ENCODE measurements around the gene LAMC3. TPM values are rescaled to one million over a fixed set of nuclear protein-coding genes. Genes with fewer than 3 reads are reported as not detected.

LAMC3 gene
- total and polyA plus RNA-seq, 4 donors: 14.4 to 24.1 (median 17.8) TPM

DNA sequence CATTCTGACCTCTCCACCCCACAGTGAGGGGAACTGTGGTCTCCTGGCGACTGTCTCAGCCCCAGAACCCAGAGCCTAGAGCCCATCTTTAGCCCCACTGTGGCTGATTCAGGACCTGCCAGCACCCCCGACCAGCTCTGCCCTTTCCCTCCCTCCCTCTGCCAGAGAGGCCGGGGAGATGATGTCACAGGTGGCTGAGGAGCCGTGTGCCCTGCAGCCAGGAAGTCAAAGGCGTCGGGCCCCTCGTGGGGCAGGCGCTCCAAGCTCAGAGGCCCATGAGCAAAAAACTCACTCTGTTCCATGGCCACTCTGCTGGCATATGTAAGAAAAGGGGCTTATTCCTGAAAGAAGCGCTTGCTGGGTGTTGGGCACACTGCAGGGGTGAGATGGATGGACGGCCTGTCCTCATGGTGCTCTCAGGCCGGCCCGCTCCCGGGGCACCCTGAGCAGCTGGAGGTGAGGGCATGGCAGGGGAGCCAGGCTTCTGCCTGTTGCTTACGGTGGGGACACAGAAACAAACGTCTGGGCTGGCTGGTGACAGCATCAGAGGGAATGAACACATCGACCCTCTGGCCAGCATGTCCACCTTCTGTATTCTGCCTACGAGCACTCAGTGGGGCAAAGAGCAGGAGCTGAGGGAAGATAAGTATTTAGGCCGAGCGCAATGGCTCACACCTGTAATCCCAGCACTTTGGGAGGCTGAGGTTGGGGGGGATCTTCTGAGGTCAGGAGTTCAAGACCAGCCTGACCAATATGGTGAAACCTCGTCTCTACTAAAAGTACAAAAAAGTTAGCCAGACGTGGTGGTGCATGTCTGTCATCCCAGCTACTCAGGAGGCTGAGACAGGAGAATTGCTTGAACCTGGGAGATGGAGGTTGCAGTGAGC, 41.1 kb downstream of the LAMC3 start:
- no peak overlapping the region for H3K4me3 ChIP-seq (ENCODE audit: low read depth, low read length)
- H3K4me1 ChIP-seq (ENCODE audit: control insufficient read depth, insufficient read depth, low read length): peaks cover 10% of the 10 kb centered on the region
- WGBS (ENCODE audit: insufficient coverage): 82% methylated on average over 20 of the region's 21 CpGs
- H3K9me3 ChIP-seq (ENCODE audit: control insufficient read depth, insufficient read depth, low read length): no peaks in the 10 kb centered on the region
- no peak for DNase-seq (ENCODE audit: low read depth in 4 of 6, low spot score in 6 of 6)
- H3K27me3 ChIP-seq (ENCODE audit: control insufficient read depth, insufficient read depth, low read length): no peaks in the 10 kb centered on the region
- no peak overlapping the region for H3K27ac ChIP-seq (ENCODE audit: low read depth, low read length)
- H3K36me3 ChIP-seq (ENCODE audit: control insufficient read depth, insufficient read depth, low read length): no peaks in the 10 kb centered on the region

- H3K9me3 ChIP-seq (ENCODE audit: control insufficient read depth, insufficient read depth, low read length): no peaks in the 10 kb centered on the region
- H3K27me3 ChIP-seq (ENCODE audit: control insufficient read depth, insufficient read depth, low read length): no peaks in the 10 kb centered on the region
- no peak overlapping the region for H3K27ac ChIP-seq (ENCODE audit: low read depth, low read length)
- no peaks in the 10 kb centered on the region for H3K36me3 ChIP-seq (ENCODE audit: control insufficient read depth, insufficient read depth, low read length)
- 93% methylated on average over 13 of the region's 17 CpGs for WGBS (ENCODE audit: insufficient coverage)
- H3K4me1 ChIP-seq (ENCODE audit: control insufficient read depth, insufficient read depth, low read length): peaks cover 10% of the 10 kb centered on the region
- H3K4me3 ChIP-seq (ENCODE audit: low read depth, low read length): no peak overlapping the region
- no peak for DNase-seq (ENCODE audit: low read depth in 4 of 6, low spot score in 6 of 6)
These were observed 41.9 kb downstream of the LAMC3 start for GRCh38 chr9:131050831-131051230.

GRCh38 chr9:131051592-131052517, 42.9 kb downstream of the LAMC3 start:
- Histone ChIP-seq H3K9me3 (ENCODE audit: control insufficient read depth, insufficient read depth, low read length) (no peaks in the 10 kb centered on the region), H3K27me3 (ENCODE audit: control insufficient read depth, insufficient read depth, low read length) (no peaks in the 10 kb centered on the region), H3K27ac (ENCODE audit: low read depth, low read length) (no peak overlapping the region), H3K36me3 (ENCODE audit: control insufficient read depth, insufficient read depth, low read length) (no peaks in the 10 kb centered on the region), H3K4me3 (ENCODE audit: low read depth, low read length) (no peak overlapping the region), H3K4me1 (ENCODE audit: control insufficient read depth, insufficient read depth, low read length) (peaks cover 5% of the 10 kb centered on the region)
- no peak for DNase-seq (ENCODE audit: low read depth in 4 of 6, low spot score in 6 of 6)
- WGBS (ENCODE audit: insufficient coverage): 82% methylated on average over 18 of the region's 25 CpGs

- Histone ChIP-seq H3K27me3 (ENCODE audit: control insufficient read depth, insufficient read depth, low read length) (no peaks in the 10 kb centered on the region), H3K36me3 (ENCODE audit: control insufficient read depth, insufficient read depth, low read length) (no peaks in the 10 kb centered on the region), H3K4me1 (ENCODE audit: control insufficient read depth, insufficient read depth, low read length) (peaks cover 8% of the 10 kb centered on the region), H3K4me3 (ENCODE audit: low read depth, low read length) (no peak overlapping the region), H3K9me3 (ENCODE audit: control insufficient read depth, insufficient read depth, low read length) (no peaks in the 10 kb centered on the region), H3K27ac (ENCODE audit: low read depth, low read length) (peak overlapping the region; percentile 25)
- WGBS (ENCODE audit: insufficient coverage): no CpG with 5 or more reads among the region's 3 CpGs
- DNase-seq (ENCODE audit: low read depth in 4 of 6, low spot score in 6 of 6): peak in 2 of 6 donors; percentile 16 to 26
These were observed 44.9 kb downstream of the LAMC3 start for GRCh38 chr9:131053896-131054295.

DNA sequence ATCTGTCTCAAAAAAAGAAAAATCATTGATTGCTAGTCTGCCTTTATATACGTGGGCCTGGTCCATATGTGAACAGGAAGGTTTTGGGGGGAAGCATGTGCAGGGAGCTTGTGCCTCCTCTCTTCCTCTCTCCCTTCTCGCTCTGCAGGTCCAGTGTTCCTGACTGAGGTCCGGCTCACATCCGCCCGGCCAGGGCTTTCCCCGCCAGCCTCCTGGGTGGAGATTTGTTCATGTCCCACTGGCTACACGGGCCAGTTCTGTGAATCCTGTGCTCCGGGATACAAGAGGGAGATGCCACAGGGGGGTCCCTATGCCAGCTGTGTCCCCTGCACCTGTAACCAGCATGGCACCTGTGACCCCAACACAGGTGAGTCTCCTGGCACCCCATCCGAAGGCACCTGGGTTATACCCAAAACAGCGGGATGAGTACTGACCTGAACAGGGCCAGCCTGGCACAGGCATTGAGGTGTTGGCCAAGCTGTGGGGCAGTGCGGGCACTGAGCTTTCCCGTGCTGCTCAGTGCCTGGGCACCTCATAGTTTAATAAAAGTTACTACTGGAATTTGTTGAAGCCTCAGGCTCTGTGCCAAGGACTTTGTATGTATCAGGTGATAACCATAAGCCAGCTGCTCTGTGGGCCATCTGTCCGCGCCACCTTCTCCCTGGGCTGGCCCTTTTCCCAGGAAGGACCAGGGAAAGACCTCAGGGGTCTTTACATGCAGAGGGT, 48.0 kb downstream of the LAMC3 start:
- H3K9me3 ChIP-seq (ENCODE audit: control insufficient read depth, insufficient read depth, low read length): no peaks in the 10 kb centered on the region
- no peaks in the 10 kb centered on the region for H3K36me3 ChIP-seq (ENCODE audit: control insufficient read depth, insufficient read depth, low read length)
- WGBS (ENCODE audit: insufficient coverage): 91% methylated on average over 12 of the region's 14 CpGs
- H3K27ac ChIP-seq (ENCODE audit: low read depth, low read length): no peak overlapping the region
- DNase-seq (ENCODE audit: low read depth in 4 of 6, low spot score in 6 of 6): no peak
- H3K4me1 ChIP-seq (ENCODE audit: control insufficient read depth, insufficient read depth, low read length): peaks cover 18% of the 10 kb centered on the region
- no peaks in the 10 kb centered on the region for H3K27me3 ChIP-seq (ENCODE audit: control insufficient read depth, insufficient read depth, low read length)
- no peak overlapping the region for H3K4me3 ChIP-seq (ENCODE audit: low read depth, low read length)

DNA sequence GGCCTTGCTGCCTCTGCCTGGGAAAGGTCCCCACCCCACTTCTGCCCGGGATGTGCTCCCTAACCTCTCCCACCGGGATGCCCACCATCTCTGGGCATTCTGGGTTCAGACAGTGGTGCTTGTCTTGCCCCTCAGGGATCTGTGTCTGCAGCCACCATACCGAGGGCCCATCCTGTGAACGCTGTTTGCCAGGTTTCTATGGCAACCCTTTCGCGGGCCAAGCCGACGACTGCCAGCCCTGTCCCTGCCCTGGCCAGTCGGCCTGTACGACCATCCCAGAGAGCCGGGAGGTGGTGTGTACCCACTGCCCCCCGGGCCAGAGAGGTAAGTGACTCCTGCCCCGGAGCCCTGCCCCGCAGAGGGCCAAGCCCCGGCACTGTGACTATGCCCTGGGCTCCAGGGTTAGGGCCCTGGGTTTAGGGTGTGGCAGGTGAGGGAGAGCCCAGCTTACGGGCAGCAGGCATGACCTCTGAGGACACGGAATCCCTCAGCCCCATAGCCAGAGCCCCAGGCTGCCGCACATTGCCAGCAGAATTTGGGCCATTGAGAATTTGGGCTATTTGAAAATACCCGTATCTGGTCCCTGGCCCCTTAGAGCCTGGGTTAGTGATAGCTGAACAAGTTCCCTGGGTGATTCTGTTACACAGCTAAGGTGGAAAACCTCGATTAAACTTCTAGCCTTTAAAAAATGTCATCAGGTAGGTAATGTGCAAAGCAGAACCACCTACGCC, 52.1 kb downstream of the LAMC3 start:
- WGBS (ENCODE audit: insufficient coverage): 43% methylated on average over 18 of the region's 21 CpGs
- Histone ChIP-seq H3K27ac (ENCODE audit: low read depth, low read length) (no peak overlapping the region), H3K36me3 (ENCODE audit: control insufficient read depth, insufficient read depth, low read length) (no peaks in the 10 kb centered on the region), H3K9me3 (ENCODE audit: control insufficient read depth, insufficient read depth, low read length) (no peaks in the 10 kb centered on the region), H3K4me3 (ENCODE audit: low read depth, low read length) (no peak overlapping the region), H3K27me3 (ENCODE audit: control insufficient read depth, insufficient read depth, low read length) (no peaks in the 10 kb centered on the region), H3K4me1 (ENCODE audit: control insufficient read depth, insufficient read depth, low read length) (peaks cover 15% of the 10 kb centered on the region)
- DNase-seq (ENCODE audit: low read depth in 4 of 6, low spot score in 6 of 6): peak in 2 of 6 donors; percentile 57 to 60

DNA sequence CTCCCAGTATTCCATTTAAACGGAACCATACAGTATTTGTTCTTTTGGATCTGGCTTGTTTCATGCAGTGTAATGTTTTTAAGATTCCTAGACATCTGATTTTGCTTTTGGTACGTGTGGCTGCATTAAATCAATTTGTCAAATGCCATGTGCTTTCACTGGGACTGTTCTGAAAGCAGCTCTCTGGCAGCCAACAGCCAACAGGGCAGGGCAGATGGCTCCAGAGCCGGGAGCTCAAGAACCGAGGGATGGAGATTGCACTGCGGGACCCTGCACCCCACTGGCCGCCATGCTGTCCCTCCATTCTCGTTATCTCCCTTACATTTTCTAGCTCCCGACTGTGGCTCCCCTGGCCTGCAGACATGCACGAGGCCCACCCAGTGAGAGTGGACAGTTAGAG, 54.0 kb downstream of the LAMC3 start:
- WGBS (ENCODE audit: insufficient coverage): 56% methylated on average over 5 of the region's 9 CpGs
- H3K4me1 ChIP-seq (ENCODE audit: control insufficient read depth, insufficient read depth, low read length): peaks cover 14% of the 10 kb centered on the region
- H3K36me3 ChIP-seq (ENCODE audit: control insufficient read depth, insufficient read depth, low read length): no peaks in the 10 kb centered on the region
- no peaks in the 10 kb centered on the region for H3K27me3 ChIP-seq (ENCODE audit: control insufficient read depth, insufficient read depth, low read length)
- H3K4me3 ChIP-seq (ENCODE audit: low read depth, low read length): no peak overlapping the region
- DNase-seq (ENCODE audit: low read depth in 4 of 6, low spot score in 6 of 6): peak in 2 of 6 donors; percentile 5 to 35
- H3K9me3 ChIP-seq (ENCODE audit: control insufficient read depth, insufficient read depth, low read length): no peaks in the 10 kb centered on the region
- no peak overlapping the region for H3K27ac ChIP-seq (ENCODE audit: low read depth, low read length)

DNA sequence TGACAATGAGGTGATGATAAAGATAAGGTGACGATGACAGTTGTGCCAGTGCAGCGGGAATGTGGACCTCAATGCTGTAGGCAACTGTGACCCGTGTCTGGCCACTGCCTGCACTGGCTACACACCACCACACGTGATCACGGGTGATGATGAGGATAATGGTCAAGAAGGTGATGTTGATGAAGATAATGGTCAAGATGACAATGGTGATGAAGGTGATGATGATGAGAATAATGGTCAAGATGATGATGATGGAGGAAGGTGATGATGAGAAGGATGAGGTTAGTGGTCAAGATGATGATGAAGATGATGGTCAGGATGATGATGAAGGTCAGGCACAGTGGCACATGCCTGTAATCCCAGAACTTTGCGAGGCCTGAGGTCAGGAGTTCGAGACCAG, 56.6 kb downstream of the LAMC3 start:
- no peak for DNase-seq (ENCODE audit: low read depth in 4 of 6, low spot score in 6 of 6)
- Histone ChIP-seq H3K27ac (ENCODE audit: low read depth, low read length) (no peak overlapping the region), H3K4me1 (ENCODE audit: control insufficient read depth, insufficient read depth, low read length) (peaks cover 19% of the 10 kb centered on the region), H3K36me3 (ENCODE audit: control insufficient read depth, insufficient read depth, low read length) (no peaks in the 10 kb centered on the region), H3K9me3 (ENCODE audit: control insufficient read depth, insufficient read depth, low read length) (no peaks in the 10 kb centered on the region), H3K27me3 (ENCODE audit: control insufficient read depth, insufficient read depth, low read length) (peaks cover 2% of the 10 kb centered on the region), H3K4me3 (ENCODE audit: low read depth, low read length) (no peak overlapping the region)
- WGBS (ENCODE audit: insufficient coverage): 98% methylated on average over 5 of the region's 7 CpGs

GRCh38 chr9:131067625-131068024, 58.7 kb downstream of the LAMC3 start:
- no peak overlapping the region for H3K4me3 ChIP-seq (ENCODE audit: low read depth, low read length)
- peaks cover 2% of the 10 kb centered on the region for H3K27me3 ChIP-seq (ENCODE audit: control insufficient read depth, insufficient read depth, low read length)
- no peaks in the 10 kb centered on the region for H3K9me3 ChIP-seq (ENCODE audit: control insufficient read depth, insufficient read depth, low read length)
- no peak overlapping the region for H3K27ac ChIP-seq (ENCODE audit: low read depth, low read length)
- DNase-seq (ENCODE audit: low read depth in 4 of 6, low spot score in 6 of 6): no peak
- 75% methylated on average over 9 of the region's 9 CpGs for WGBS (ENCODE audit: insufficient coverage)
- peaks cover 16% of the 10 kb centered on the region for H3K4me1 ChIP-seq (ENCODE audit: control insufficient read depth, insufficient read depth, low read length)
- no peaks in the 10 kb centered on the region for H3K36me3 ChIP-seq (ENCODE audit: control insufficient read depth, insufficient read depth, low read length)
